HG02885 (cell line): Measurements from ENCODE around the gene TRIM15.
"Not testable (repeated sequence)": the region's sequence is repeated elsewhere in the genome, so short reads cannot be mapped to it uniquely, and the experiment has no call there.

ENCODE experiments used
- ATAC-seq: cut with Tn5 transposase; IDR thresholded peaks from one replicate; pipeline ENCODE4 v1.9.1; 2021; ENCODE audit warnings: mild to moderate bottlenecking; ENCODE audit not compliant: unreplicated experiment, poor library complexity

Gene TRIM15

GRCh38 chr6:30160785-30161531 lies 2.4 kb upstream of the TRIM15 start, which contains the start of gene TRIM10:
TRIM10 (minus strand) TSS chr6:30161211; CDS start chr6:30160858, 353 bp downstream.
- no peak for ATAC-seq

DNA sequence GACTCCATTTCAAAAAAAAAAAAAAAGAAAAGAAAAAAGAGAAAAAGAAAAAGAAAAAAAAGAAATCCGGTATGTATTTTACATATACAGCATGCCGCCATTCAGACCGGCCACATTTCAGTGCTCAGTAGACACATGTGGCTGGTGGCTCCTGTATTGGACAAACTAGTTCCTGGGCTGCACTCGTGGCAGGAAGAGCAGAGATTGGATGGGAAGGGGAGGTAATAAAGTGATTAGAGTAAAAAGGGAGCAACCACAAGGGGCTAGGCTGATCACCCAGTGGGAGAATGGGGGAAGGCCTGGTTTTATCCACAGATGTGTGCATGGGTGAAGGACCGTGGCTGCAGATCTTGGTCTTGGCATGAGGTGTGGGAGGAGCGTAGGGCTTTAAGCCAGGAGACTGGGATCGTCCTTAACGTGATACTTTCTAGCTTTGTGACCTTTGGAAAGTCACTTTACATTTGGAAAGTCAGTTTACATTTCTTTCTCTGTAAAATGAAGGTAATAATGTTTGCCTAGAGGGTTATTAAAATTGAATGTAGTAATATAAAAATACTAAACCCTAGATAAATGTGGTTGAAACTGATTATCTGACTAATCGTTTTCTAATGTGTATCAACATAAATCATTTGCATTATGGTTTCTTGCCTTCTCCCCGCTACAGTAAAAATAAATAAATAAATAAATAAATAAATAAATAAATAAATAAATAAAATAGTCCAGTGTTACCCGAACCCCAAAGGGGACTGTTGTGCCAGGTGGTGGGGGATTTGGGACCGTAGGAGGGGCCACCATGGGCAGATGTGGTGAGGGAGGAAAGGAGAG lies 869 bp upstream of the TRIM15 start:
- ATAC-seq = no peak

DNA sequence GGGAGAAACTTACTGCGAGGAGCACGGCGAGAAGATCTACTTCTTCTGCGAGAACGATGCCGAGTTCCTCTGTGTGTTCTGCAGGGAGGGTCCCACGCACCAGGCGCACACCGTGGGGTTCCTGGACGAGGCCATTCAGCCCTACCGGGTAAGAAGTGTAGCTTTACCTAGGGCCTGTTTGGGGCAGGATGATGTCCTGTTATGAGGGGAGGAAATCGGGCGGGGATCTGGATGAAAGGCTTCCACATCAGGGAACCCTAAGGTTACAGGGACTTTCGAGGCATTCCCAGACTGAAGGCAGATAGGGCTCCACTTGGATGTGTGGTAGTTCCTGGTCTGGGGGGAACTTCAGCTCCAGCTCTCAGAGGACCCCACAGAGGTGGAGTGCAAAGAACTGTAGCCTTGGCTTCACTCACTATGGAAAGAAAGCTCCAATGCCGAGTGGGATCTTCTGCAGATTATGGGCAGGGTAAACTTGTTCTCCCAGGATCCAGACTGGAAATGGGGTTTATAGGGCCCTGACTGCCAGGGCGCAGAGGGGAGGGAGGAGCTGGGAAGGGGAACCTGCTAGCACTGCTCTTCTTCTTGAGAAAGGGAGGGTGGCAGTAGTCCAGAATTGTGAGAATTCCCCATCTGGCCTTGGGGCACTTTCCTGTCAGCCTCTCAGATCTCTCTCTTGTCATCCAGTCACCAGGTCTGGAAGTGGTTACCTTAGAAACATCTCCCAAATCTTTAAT lies 740 bp downstream of the TRIM15 start:
- ATAC-seq = no peak

DNA sequence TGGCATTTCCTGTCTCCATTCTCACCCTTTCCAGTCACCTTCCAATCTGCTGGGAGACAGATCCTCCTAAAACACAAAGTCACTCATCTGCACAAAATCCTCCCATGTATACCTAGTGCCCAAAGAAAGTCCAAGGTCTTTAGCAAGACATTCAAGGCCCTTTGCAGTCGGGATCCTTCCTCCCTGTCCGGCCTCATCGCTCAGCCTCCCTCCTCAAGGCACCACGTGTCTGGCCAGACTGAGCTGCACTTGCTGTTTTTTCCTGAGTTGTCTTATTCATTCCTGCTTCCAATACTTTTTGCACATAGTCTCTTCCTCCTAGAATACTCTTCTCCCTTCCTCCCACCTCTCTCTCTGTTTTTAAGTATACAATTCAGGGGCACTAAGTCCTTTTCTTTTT lies 1.4 kb downstream of the TRIM15 start:
- no peak for ATAC-seq

GRCh38 chr6:30165238-30165637 lies 1.9 kb downstream of the TRIM15 start:
- not testable (repeated sequence) for ATAC-seq

GRCh38 chr6:30167101-30167500 lies 3.8 kb downstream of the TRIM15 start:
- no peak for ATAC-seq

DNA sequence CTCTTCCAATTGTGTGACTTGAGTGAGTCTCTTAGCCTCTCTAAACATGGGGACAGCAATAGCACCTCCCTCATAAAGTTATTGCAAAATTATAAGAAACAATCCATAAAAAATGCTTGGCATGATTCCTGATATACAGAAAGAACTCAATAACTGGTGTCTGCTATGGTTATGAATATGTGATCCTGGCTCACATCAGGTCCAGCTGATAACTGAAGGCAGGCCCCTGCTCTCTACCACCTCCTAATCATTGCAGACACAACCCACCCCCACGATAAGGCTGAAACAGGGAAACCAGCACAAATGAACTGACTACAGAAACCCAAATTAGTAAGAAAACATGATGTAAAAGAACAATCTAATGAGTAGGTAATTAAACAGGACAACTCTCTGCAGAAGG lies 5.4 kb downstream of the TRIM15 start:
- ATAC-seq = no peak

DNA sequence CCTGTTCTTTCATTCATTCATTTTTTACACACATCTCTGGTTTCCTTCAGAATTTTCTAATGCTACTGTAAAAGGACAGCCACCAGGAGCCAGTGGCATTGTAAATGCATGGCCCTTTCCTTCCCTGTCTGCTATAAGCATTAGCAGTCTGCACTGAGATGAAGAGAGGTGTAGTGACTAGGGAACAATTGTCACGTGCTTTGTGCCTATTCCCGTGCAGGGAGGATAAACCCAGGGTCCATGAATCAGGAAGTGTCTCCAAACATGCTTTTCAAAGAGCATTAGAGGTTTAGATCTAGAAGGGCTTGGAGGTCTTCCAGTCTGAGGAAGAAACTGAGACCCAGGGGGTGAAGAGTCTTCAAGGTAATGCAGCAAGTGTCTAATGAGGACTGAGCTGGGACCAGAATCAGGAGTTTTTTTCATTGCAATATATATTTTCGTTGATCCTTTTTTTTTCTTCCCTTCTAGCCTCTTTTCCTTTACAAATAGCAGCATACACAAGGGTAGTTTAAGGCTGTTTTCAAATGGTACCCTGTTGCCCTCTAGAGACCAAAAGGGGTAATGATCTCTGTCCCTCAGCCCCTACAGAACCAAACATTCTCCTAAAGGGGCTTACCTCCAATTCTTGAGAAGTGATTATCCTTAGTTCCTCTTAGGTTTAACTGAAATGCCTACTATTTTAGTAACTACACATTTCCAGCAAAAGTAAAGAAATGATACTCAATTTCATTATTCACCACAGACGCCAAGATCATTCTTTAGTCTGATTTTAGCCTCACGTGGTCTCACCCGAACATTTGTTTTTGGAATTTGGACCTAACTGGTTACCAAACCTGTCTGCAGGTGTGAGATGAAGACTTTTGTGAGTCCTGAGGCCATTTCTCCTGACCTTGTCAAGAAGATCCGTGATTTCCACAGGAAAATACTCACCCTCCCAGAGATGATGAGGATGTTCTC lies 6.6 kb downstream of the TRIM15 start:
- no peak for ATAC-seq

- no peak for ATAC-seq
Measured at GRCh38 chr6:30171677-30172471, 8.5 kb downstream of the TRIM15 start.

- no peak for ATAC-seq
Measured at GRCh38 chr6:30172681-30173080, 9.3 kb downstream of the TRIM15 start.

DNA sequence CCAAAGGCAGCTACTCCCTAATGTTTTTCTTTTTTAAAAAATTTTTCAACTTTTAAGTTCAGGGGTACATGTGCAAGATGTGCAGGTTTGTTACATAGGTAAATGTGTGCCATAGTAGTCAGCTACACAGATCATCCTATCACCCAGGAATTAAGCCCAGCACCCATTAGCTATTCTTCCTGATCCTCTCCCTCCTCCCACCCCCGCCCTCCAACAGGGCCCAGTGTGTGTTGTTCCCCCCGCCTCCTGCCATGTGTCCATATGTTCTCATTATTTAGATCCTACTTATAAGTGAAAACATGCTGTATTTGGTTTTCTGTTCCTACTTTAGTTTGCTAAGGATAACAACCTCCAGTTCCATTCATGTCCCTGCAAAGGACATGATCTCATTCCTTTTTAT lies 12.4 kb downstream of the TRIM15 start:
- no peak for ATAC-seq

GRCh38 chr6:30178837-30179236 lies 15.5 kb downstream of the TRIM15 start:
- ATAC-seq = no peak

GRCh38 chr6:30180145-30180544 lies 16.8 kb downstream of the TRIM15 start:
- ATAC-seq = no peak

DNA sequence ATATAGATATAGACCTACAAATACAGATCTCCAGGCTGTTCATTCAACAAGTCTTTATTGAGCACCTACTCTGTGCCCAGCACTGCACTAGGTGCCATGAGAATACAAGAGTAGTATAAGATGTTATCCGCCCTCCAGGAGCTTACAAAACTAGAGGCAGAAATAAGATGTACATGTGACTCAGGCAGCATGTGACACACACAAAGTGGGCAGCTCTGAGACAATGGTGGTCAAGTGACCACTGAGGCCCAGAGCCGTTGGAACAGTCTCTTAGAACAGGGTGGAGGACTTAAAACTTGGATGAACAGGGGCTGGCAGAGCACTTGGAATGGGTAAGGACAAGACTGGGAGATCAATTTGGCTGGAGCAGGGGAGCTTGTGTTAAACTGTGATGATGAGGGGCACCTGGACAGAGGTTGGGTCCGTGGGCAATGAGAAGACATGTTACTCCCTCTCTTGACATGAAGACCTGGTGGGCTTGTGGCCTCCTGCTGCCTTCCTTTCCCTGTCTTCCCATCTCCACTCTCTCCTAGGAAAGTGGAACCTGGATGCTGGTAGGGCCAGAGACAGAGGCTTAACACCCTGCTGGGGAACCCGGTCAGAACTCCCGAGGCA lies 21.2 kb downstream of the TRIM15 start:
- no peak for ATAC-seq

GRCh38 chr6:30185846-30186484 lies 22.6 kb downstream of the TRIM15 start:
- no peak for ATAC-seq

DNA sequence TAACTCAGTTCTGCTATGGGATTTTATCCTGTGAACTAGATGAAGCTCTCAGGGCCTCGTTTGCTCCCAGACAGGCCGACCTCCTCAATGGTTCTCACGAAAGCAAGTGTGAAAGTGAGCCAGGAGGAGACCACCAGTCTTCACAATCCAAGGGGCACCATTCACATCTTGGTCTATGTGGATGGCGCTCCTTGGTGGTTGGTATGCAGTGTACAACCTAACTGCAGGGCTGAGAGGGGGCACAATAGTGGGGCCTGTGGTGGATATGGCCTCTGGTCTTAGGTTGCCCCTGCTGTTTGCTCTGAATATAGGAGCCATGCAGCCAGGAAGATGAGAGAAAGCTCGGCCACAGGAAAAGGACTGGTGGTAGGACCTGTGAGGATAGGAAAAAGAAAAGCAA lies 25.2 kb downstream of the TRIM15 start:
- ATAC-seq = no peak

DNA sequence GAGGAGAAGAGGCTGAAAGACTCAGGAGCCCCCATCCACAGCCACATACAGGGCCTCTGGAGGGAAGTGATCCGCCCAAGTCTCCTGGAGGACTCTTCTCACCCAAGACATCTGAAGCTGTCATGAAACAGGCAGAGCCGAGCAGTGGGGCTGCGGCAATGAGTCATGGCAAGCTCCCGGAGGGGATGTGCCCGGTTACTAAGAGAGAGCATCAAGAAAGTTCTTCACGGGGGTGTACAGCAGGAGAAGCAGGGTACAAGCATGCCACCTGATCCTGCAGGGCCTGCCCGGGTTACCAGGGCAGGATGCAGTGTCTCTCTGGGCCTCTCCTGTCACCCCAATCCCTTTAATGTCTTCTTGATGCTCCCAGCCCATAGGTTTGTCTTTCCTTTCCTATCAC lies 28.7 kb downstream of the TRIM15 start:
- no peak for ATAC-seq
